Measurements from ENCODE around the gene KREMEN1.

The KREMEN1 gene

GRCh38 chr22:29175312-29175835 is 102.5 kb downstream of the KREMEN1 start:
- no peak for DNase-seq (ENCODE audit: low spot score in 2 of 2)
- Mint-ChIP-seq H3K4me3 (no peak overlapping the region), H3K4me1 (no peaks in the 10 kb centered on the region), H3K27ac (no peak overlapping the region), H3K9me3 (peaks cover 9% of the 10 kb centered on the region), H3K36me3 (no peaks in the 10 kb centered on the region)
- no peak for ATAC-seq

- Mint-ChIP-seq H3K4me3 (no peak overlapping the region), H3K27ac (no peak overlapping the region), H3K4me1 (no peaks in the 10 kb centered on the region), H3K36me3 (no peaks in the 10 kb centered on the region), H3K9me3 (no peaks in the 10 kb centered on the region)
- DNase-seq (ENCODE audit: low spot score in 2 of 2) (no peak), ATAC-seq (no peak)
Measured at GRCh38 chr22:29183971-29184848, 111.4 kb downstream of the KREMEN1 start.

- no peak overlapping the region for H3K4me3 Mint-ChIP-seq
- DNase-seq (ENCODE audit: low spot score in 2 of 2) (no peak), ATAC-seq (no peak)
- no peaks in the 10 kb centered on the region for H3K36me3 Mint-ChIP-seq
- no peak overlapping the region for H3K27ac Mint-ChIP-seq
- H3K9me3 Mint-ChIP-seq: no peaks in the 10 kb centered on the region
- no peaks in the 10 kb centered on the region for H3K4me1 Mint-ChIP-seq
Measured at GRCh38 chr22:29184849-29185490, 112.1 kb downstream of the KREMEN1 start.

DNA sequence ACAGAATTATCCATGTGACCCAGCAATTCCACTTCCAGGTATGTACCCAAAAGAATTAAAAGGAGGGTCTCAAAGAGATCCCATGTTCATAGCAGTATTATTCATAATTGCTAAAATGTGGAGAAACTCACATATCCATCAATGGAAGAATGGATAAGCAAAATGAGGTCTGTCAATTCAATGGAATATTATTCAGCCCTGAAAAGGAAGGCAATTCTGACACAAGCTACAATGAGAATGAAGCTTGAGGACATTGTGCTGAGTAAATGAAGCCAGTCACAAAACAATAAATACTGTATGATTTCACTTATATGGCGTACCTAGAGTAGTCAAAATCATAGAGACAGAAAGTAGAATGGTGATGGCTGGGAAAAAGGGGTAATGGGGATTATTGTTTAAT is 113.5 kb downstream of the KREMEN1 start:
- H3K4me1 Mint-ChIP-seq: no peaks in the 10 kb centered on the region
- no peak for ATAC-seq
- no peak for DNase-seq (ENCODE audit: low spot score in 2 of 2)
- no peaks in the 10 kb centered on the region for H3K9me3 Mint-ChIP-seq
- H3K27ac Mint-ChIP-seq: no peak overlapping the region
- no peak overlapping the region for H3K4me3 Mint-ChIP-seq
- H3K36me3 Mint-ChIP-seq: no peaks in the 10 kb centered on the region

- DNase-seq (ENCODE audit: low spot score in 2 of 2) (no peak), ATAC-seq (no peak)
- Mint-ChIP-seq H3K36me3 (no peaks in the 10 kb centered on the region), H3K9me3 (no peaks in the 10 kb centered on the region), H3K27ac (no peak overlapping the region), H3K4me3 (no peak overlapping the region), H3K4me1 (no peaks in the 10 kb centered on the region)
Measured at GRCh38 chr22:29187831-29188230, 115.0 kb downstream of the KREMEN1 start.

- Mint-ChIP-seq H3K27ac (peak overlapping the region; percentile 3), H3K4me1 (no peaks in the 10 kb centered on the region), H3K36me3 (no peaks in the 10 kb centered on the region), H3K9me3 (no peaks in the 10 kb centered on the region), H3K4me3 (no peak overlapping the region)
- ATAC-seq (no peak), DNase-seq (ENCODE audit: low spot score in 2 of 2) (no peak)
Measured at GRCh38 chr22:29190051-29190450, 117.2 kb downstream of the KREMEN1 start.

DNA sequence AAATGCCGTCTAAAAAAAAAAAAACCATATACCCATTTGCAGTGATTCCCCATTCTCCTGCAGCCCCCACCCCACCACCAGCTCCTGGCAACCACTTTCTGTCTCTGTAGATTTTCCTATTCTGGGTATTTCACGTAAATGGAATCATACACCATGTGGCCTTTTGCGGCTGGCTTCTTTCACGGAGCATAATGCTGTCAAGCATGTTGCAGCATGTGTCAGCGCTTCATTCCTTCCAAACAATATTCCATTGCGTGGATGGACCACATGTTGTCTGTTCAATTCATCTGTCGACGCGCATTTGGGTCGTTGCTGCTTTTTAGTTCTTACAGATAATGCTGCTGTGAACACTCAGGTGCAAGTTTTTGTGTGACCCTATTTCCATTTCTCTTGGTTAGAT is 118.1 kb downstream of the KREMEN1 start:
- no peak for ATAC-seq

DNA sequence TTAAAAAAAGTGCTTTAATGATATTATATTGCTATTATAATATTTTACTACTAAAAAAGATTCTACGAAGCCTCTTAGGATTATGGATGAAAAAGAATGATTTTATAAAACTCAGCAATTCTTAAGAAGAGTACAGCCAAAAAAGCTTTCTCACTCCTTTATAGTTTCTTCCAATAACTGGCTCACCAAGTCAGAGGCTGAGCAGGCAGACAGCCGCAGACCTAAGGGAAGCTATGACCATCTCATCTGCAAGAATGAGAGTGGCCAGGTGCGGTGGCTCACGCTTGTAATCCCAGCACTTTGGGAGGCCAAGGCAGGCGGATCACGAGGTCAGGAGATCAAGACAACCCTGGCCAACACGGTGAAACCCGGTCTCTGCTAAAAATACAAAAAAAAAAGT is 120.2 kb downstream of the KREMEN1 start:
- no peak for ATAC-seq
- H3K4me1 Mint-ChIP-seq: no peaks in the 10 kb centered on the region
- no peak for DNase-seq (ENCODE audit: low spot score in 2 of 2)
- H3K36me3 Mint-ChIP-seq: no peaks in the 10 kb centered on the region
- no peaks in the 10 kb centered on the region for H3K9me3 Mint-ChIP-seq
- no peak overlapping the region for H3K4me3 Mint-ChIP-seq
- H3K27ac Mint-ChIP-seq: no peak overlapping the region

More for the DNA sequence above, 118.1 kb downstream of the KREMEN1 start:
- H3K4me1 Mint-ChIP-seq: no peaks in the 10 kb centered on the region
- no peaks in the 10 kb centered on the region for H3K9me3 Mint-ChIP-seq
- no peak overlapping the region for H3K27ac Mint-ChIP-seq
- H3K4me3 Mint-ChIP-seq: no peak overlapping the region
- H3K36me3 Mint-ChIP-seq: no peaks in the 10 kb centered on the region
- no peak for DNase-seq (ENCODE audit: low spot score in 2 of 2)

GRCh38 chr22:29194184-29194583 is 121.3 kb downstream of the KREMEN1 start:
- H3K4me1 Mint-ChIP-seq: no peaks in the 10 kb centered on the region
- no peaks in the 10 kb centered on the region for H3K9me3 Mint-ChIP-seq
- no peak overlapping the region for H3K4me3 Mint-ChIP-seq
- ATAC-seq (no peak), DNase-seq (ENCODE audit: low spot score in 2 of 2) (no peak)
- H3K36me3 Mint-ChIP-seq: no peaks in the 10 kb centered on the region
- H3K27ac Mint-ChIP-seq: no peak overlapping the region

GRCh38 chr22:29195118-29195963 is 122.5 kb downstream of the KREMEN1 start:
- Mint-ChIP-seq H3K4me3 (no peak overlapping the region), H3K36me3 (no peaks in the 10 kb centered on the region), H3K9me3 (no peaks in the 10 kb centered on the region), H3K27ac (no peak overlapping the region), H3K4me1 (no peaks in the 10 kb centered on the region)
- DNase-seq (ENCODE audit: low spot score in 2 of 2) (no peak), ATAC-seq (no peak)

DNA sequence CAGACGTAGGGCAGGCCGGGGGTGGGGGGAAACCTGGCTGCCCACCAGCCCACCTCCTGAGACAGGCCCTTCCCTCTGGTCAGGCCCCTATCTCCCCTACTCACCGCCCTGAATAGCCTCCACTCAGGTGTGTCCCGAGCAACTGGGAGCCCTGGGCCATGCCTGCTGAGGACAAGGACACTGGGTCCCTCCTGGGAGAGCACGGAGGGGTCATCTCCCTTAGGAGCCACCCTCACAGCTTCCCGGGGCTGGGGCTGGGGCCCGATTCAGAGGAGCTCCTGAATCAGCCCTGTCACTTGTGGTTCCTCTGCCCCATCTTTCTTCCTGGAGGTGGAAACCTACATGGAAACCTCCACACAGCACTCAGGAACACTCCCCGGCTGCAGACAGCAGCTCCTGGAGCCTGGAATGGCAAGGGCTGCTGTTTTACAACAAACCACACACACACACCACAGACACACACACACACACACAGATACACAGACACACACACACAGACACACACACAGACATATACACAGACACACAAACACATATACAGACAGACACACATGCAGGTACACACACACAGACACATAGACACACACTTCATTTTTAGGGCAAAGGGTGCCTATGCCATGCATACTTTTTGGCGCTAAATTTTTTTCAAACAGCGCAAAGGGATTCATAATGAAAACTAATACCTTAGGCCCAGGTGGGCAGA is 123.3 kb downstream of the KREMEN1 start:
- H3K9me3 Mint-ChIP-seq: no peaks in the 10 kb centered on the region
- H3K4me3 Mint-ChIP-seq: no peak overlapping the region
- DNase-seq (ENCODE audit: low spot score in 2 of 2): no peak
- no peaks in the 10 kb centered on the region for H3K36me3 Mint-ChIP-seq
- H3K4me1 Mint-ChIP-seq: no peaks in the 10 kb centered on the region
- peak; percentile 28 for ATAC-seq
- no peak overlapping the region for H3K27ac Mint-ChIP-seq

DNA sequence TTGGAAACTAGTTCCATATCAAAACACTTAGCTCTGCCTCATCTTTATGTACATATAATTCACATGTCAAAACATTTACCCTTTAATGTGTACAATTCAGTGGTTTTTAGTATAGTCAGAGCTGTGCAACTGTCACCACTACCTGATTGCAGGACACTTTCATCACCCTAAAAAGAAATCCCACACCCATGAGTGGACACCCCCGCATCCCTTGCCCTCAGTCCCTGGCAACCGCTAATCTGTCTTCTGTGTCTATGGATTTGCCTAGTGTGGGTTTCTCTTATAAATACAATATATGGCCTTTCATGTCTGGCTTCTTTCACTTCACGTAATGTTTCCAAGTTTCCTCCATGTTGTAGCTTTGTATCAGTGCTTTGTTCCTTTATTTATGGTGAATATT is 124.3 kb downstream of the KREMEN1 start:
- Mint-ChIP-seq H3K36me3 (no peaks in the 10 kb centered on the region), H3K9me3 (no peaks in the 10 kb centered on the region), H3K4me3 (no peak overlapping the region), H3K27ac (no peak overlapping the region), H3K4me1 (peaks cover 5% of the 10 kb centered on the region)
- DNase-seq (ENCODE audit: low spot score in 2 of 2): no peak
- ATAC-seq: no peak

GRCh38 chr22:29198240-29198639 is 125.4 kb downstream of the KREMEN1 start:
- DNase-seq (ENCODE audit: low spot score in 2 of 2) (no peak), ATAC-seq (no peak)
- Mint-ChIP-seq H3K36me3 (no peaks in the 10 kb centered on the region), H3K9me3 (no peaks in the 10 kb centered on the region), H3K4me1 (peaks cover 14% of the 10 kb centered on the region), H3K4me3 (no peak overlapping the region), H3K27ac (no peak overlapping the region)

DNA sequence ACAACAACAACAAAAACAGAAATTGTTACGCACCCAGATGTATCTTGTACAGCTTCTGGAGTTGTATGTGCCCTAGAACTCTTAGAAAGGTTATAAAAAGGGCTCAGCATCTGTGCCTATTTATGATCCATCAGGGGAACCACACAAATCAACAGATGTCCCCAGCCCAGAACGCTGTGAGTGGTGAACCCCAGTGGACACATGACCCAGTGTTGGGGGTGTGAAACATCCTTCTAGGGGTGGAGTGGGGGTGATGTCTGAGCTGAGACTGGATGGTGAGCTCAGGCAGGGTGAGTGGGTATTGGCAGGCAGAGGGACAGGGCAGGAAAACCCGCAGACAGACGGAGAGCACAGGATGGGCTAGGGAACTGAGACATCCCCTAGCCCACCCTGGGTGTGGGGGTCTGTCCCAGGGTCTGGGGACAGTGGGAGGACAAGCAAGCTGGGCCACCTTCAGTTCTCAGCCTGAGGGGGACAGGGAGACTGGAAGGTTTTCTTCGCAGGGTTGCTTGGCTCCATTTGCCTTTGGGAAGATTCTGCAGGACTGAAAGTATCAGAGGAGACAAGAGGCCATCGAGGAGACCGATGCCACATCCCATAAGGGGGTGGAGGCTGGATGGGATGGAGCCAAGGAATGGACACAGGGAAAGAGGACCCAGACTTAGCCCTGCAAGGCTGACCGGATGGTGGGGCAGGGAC is 127.0 kb downstream of the KREMEN1 start:
- Mint-ChIP-seq H3K36me3 (no peaks in the 10 kb centered on the region), H3K9me3 (no peaks in the 10 kb centered on the region), H3K27ac (no peak overlapping the region)

More for the DNA sequence above, 127.0 kb downstream of the KREMEN1 start:
- no peak for ATAC-seq
- no peak overlapping the region for H3K4me3 Mint-ChIP-seq
- no peak for DNase-seq (ENCODE audit: low spot score in 2 of 2)
- H3K4me1 Mint-ChIP-seq: peaks cover 19% of the 10 kb centered on the region

All from stimulated activated effector memory CD8-positive, alpha-beta T cell treated with anti-CD3 and anti-CD28 coated beads, Interleukin-12 subunit alpha, Interleukin-12 subunit beta, amount 100 ng/mL, for 72 hours (primary cell).